ENCODE results near the gene CAMK1D.

GRCh38 chr10:12884851-12885250, 535.5 kb downstream of the CAMK1D start:
- TF ChIP-seq POLR2A (IDR thresholded peaks at IDR 0.05; ENCODE audit: low read depth, low read length) = no peak
- no peak for TF ChIP-seq POLR2AphosphoS5 (IDR thresholded peaks at IDR 0.05; ENCODE audit: insufficient read depth, low read depth, low read length)
- no peak for TF ChIP-seq CTCF (IDR thresholded peaks at IDR 0.05; ENCODE audit: extremely low read depth in 1 of 2, insufficient read depth in 1 of 2, low read depth in 1 of 2, low read length in 2 of 2)
- TF ChIP-seq MAX (IDR thresholded peaks at IDR 0.05; ENCODE audit: insufficient read depth, insufficient read length) = no peak
- no peak for TF ChIP-seq FOS (IDR thresholded peaks at IDR 0.05; ENCODE audit: borderline replicate concordance, insufficient read depth, low read length)

Data from endothelial cell of umbilical vein (primary cell).